WTC11 (cell line): ENCODE measurements around the gene ZNF670. TPM values are rescaled to one million over a fixed set of nuclear protein-coding genes. Genes with fewer than 3 reads are reported as not detected.

Source experiments
- ATAC-seq: fragments of 200-7000 bp; cut with Tn5 transposase; 2 replicates; pipeline ENCODE4 v1.10.0; 2021; ENCODE audit warnings: mild to moderate bottlenecking, moderate library complexity
- CTCF ChIA-PET: fragments of 300-600 bp; sonication (Branson Sonifier 250); formaldehyde crosslinking; loops from one replicate; lab custom pipeline; 2021; ENCODE audit warnings: antibody characterized with exemption; lab: Charles Lee
- POLR2A ChIA-PET: fragments of 350-600 bp; sonication (Branson Sonifier 250); formaldehyde crosslinking; loops from one replicate; lab custom pipeline; 2021; ENCODE audit warnings: antibody characterized with exemption; lab: Charles Lee
- DNase-seq: peaks from one replicate; pipeline ENCODE4 v3.0.0; 2021; ENCODE audit warnings: low spot score
- H3K27ac Mint-ChIP-seq: 2 replicates; pipeline ENCODE4 v1.8.0; 2021; ENCODE audit warnings: mixed read lengths
- H3K27me3 Mint-ChIP-seq: 2 replicates; pipeline ENCODE4 v1.8.0; 2021; ENCODE audit warnings: low read depth, mild to moderate bottlenecking, moderate library complexity, mixed read lengths
- H3K36me3 Mint-ChIP-seq: 2 replicates; pipeline ENCODE4 v1.8.0; 2021; ENCODE audit warnings: mixed read lengths
- H3K4me1 Mint-ChIP-seq: 2 replicates; pipeline ENCODE4 v1.8.0; 2022; ENCODE audit warnings: mixed read lengths
- H3K4me3 Mint-ChIP-seq: 2 replicates; pipeline ENCODE4 v1.8.0; 2021; ENCODE audit warnings: mild to moderate bottlenecking, moderate library complexity, mixed read lengths
- H3K9me3 Mint-ChIP-seq: 2 replicates; pipeline ENCODE4 v1.8.0; 2021; ENCODE audit warnings: mixed read lengths
- AFF4 ChIP-seq: sonication (generic); formaldehyde crosslinking; IDR thresholded peaks from 2 replicates; pipeline ENCODE4 v1.8.1; 2023; ENCODE audit warnings: mild to moderate bottlenecking, missing genetic modification reagents, borderline replicate concordance
- ARID4B ChIP-seq: sonication (generic); formaldehyde crosslinking; IDR thresholded peaks from 2 replicates; pipeline ENCODE4 v1.8.0; 2023; ENCODE audit warnings: missing genetic modification reagents, mild to moderate bottlenecking, borderline replicate concordance
- CREM ChIP-seq: sonication (generic); formaldehyde crosslinking; IDR thresholded peaks from 2 replicates; pipeline ENCODE4 v1.8.1; 2022; ENCODE audit warnings: mild to moderate bottlenecking, missing genetic modification reagents, moderate library complexity
- ELF4 ChIP-seq: sonication (generic); formaldehyde crosslinking; IDR thresholded peaks from 2 replicates; pipeline ENCODE4 v1.8.1; 2022; ENCODE audit warnings: low read depth, mild to moderate bottlenecking, moderate library complexity, missing genetic modification reagents
- ESRRA ChIP-seq: sonication (generic); formaldehyde crosslinking; IDR thresholded peaks from 2 replicates; pipeline ENCODE4 v1.8.1; 2022; ENCODE audit warnings: mild to moderate bottlenecking, missing genetic modification reagents, borderline replicate concordance
- HMGA2 ChIP-seq: fragments of 250-450 bp; sonication (Bioruptor Pico); IDR thresholded peaks from 2 replicates; pipeline ENCODE4 v1.4.0; 2021; ENCODE audit warnings: mild to moderate bottlenecking, moderate library complexity
- HMGXB4 ChIP-seq: sonication (generic); formaldehyde crosslinking; IDR thresholded peaks from 2 replicates; pipeline ENCODE4 v1.8.1; 2023; ENCODE audit warnings: mild to moderate bottlenecking, moderate library complexity, missing genetic modification reagents
- NR2C2 ChIP-seq: sonication (generic); formaldehyde crosslinking; IDR thresholded peaks from 2 replicates; pipeline ENCODE4 v1.8.0; 2022; ENCODE audit warnings: mild to moderate bottlenecking, missing genetic modification reagents
- NR3C1 ChIP-seq: sonication (generic); formaldehyde crosslinking; conservative IDR thresholded peaks from 2 replicates; pipeline ENCODE4 v1.8.1; 2023; ENCODE audit warnings: low read depth, mild to moderate bottlenecking, missing genetic modification reagents
- TP53 ChIP-seq: sonication (generic); formaldehyde crosslinking; IDR thresholded peaks from 2 replicates; pipeline ENCODE4 v1.8.1; 2023; ENCODE audit warnings: mild to moderate bottlenecking, missing genetic modification reagents
- ZNF138 ChIP-seq: sonication (generic); formaldehyde crosslinking; conservative IDR thresholded peaks from 2 replicates; pipeline ENCODE4 v1.8.1; 2022; ENCODE audit warnings: mild to moderate bottlenecking, moderate library complexity, missing genetic modification reagents
- ZNF263 ChIP-seq: sonication (generic); formaldehyde crosslinking; IDR thresholded peaks from 2 replicates; pipeline ENCODE4 v1.8.1; 2022; ENCODE audit warnings: low read depth, mild to moderate bottlenecking, moderate library complexity, missing genetic modification reagents
- ZNF281 ChIP-seq: sonication (generic); formaldehyde crosslinking; IDR thresholded peaks from 2 replicates; pipeline ENCODE4 v1.8.0; 2023; ENCODE audit warnings: mild to moderate bottlenecking, missing genetic modification reagents
- ZNF425 ChIP-seq: fragments of 250-450 bp; sonication (Bioruptor Pico); conservative IDR thresholded peaks from 2 replicates; pipeline ENCODE4 v1.9.0; 2021; ENCODE audit warnings: mild to moderate bottlenecking
- total RNA-seq: library from RNA; stranded (reverse); gene quantifications from 3 replicates; pipeline ENCODE4 v1.2.3, GENCODE V29; 2021
- TF ChIP-seq, protein P1 (sequence below): fragments of 250-450 bp; sonication (Bioruptor Pico); IDR thresholded peaks from 2 replicates; pipeline ENCODE4 v1.9.0; 2021; ENCODE audit warnings: mild to moderate bottlenecking
- TF ChIP-seq, protein P2 (sequence below): sonication (generic); formaldehyde crosslinking; IDR thresholded peaks from 2 replicates; pipeline ENCODE4 v1.8.0; 2022; ENCODE audit warnings: mild to moderate bottlenecking, missing genetic modification reagents

Gene ZNF670
- total RNA-seq, 1 experiment from 2014 or later, result 11.1 TPM

- TF ChIP-seq, protein P1, sequence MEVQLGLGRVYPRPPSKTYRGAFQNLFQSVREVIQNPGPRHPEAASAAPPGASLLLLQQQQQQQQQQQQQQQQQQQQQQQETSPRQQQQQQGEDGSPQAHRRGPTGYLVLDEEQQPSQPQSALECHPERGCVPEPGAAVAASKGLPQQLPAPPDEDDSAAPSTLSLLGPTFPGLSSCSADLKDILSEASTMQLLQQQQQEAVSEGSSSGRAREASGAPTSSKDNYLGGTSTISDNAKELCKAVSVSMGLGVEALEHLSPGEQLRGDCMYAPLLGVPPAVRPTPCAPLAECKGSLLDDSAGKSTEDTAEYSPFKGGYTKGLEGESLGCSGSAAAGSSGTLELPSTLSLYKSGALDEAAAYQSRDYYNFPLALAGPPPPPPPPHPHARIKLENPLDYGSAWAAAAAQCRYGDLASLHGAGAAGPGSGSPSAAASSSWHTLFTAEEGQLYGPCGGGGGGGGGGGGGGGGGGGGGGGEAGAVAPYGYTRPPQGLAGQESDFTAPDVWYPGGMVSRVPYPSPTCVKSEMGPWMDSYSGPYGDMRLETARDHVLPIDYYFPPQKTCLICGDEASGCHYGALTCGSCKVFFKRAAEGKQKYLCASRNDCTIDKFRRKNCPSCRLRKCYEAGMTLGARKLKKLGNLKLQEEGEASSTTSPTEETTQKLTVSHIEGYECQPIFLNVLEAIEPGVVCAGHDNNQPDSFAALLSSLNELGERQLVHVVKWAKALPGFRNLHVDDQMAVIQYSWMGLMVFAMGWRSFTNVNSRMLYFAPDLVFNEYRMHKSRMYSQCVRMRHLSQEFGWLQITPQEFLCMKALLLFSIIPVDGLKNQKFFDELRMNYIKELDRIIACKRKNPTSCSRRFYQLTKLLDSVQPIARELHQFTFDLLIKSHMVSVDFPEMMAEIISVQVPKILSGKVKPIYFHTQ, result no peak
- TF ChIP-seq ZNF281 (CRISPR knock-in tag), result no peak
These were observed 10.4 kb upstream of the ZNF670 start (continued) for GRCh38 chr1:247088967-247089366.

- Mint-ChIP-seq H3K27me3 (peaks cover 8% of the 10 kb centered on the region; the same call in 1 of the 2 replicates), H3K9me3 (peaks cover 20% of the 10 kb centered on the region), H3K27ac (no peak overlapping the region), H3K36me3 (no peaks in the 10 kb centered on the region), H3K4me3 (no peak overlapping the region), H3K4me1 (peaks cover 13% of the 10 kb centered on the region)
- ATAC-seq (no peak), DNase-seq (no peak)
- ChIA-PET POLR2A (no interaction called here), CTCF (interaction anchor here (0.7 kb wide), 1 partner anchor 9 kb away, joined by 3 read pairs; the partner anchor contains the start of gene ZNF670)
- no peak for TF ChIP-seq ESRRA (CRISPR knock-in tag)
- TF ChIP-seq TP53, result no peak
- no peak for TF ChIP-seq HMGXB4
- TF ChIP-seq ZNF425, result no peak
- TF ChIP-seq ARID4B (CRISPR knock-in tag), result no peak
- TF ChIP-seq ZNF263 (CRISPR knock-in tag), result no peak
- TF ChIP-seq, protein P2, sequence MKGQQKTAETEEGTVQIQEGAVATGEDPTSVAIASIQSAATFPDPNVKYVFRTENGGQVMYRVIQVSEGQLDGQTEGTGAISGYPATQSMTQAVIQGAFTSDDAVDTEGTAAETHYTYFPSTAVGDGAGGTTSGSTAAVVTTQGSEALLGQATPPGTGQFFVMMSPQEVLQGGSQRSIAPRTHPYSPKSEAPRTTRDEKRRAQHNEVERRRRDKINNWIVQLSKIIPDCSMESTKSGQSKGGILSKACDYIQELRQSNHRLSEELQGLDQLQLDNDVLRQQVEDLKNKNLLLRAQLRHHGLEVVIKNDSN (CRISPR knock-in tag), result no peak
- no peak for TF ChIP-seq NR2C2 (CRISPR knock-in tag)
- TF ChIP-seq NR3C1, result no peak
- no peak for TF ChIP-seq HMGA2
- TF ChIP-seq ZNF138 (CRISPR knock-in tag), result no peak
- no peak for TF ChIP-seq ELF4 (CRISPR knock-in tag)
- no peak for TF ChIP-seq AFF4 (CRISPR knock-in tag)
- TF ChIP-seq CREM (CRISPR knock-in tag), result no peak
These were observed 8.6 kb upstream of the ZNF670 start for GRCh38 chr1:247087256-247087655.
